ENCODE results near the gene EFCC1.

Gene EFCC1

DNA sequence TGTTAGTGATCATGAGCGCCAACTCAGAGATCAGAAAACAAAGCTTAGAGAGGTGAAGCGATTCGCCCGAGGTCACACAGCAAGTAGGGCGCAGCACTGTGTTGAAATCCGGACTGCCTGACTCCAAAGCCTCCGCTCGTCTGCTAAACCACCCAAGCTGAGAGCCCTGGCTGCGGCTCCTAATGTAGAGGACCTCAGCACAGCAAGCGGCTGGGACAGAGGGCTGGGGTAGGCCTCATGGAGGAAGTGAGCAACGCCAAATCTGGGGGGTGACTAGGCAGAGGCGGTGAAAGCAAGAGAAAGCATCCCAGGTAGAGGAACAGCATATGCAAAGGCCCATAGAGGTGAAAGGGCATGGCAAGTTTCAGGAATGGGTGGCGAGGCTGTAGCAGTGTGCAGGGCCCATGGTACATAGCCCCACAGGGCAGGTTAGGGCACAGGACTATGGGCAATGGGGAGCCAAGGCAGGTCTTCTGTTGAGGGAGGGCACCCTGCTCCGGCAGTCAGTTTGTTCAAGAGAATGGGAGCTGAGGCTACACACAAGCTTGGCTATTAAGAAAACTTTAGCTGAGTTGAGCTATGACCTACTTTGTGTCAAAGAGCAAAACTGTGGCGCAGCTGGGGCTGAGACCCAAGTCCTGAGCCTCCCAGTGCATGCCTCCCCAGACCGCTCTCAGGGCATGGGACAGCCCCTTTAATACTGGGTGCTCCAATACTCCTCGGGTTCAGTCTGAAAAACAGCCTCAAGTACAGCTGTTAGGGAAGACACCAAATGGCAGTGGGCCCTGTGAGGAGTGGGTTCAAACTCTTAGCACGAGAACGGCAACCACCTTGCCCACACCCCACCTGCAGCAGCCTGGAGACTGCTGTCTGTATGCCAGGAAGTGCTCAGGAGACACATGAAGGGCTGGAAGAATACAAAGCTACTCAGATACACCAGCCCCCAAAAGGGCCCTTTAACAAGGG, 6.2 kb upstream of the EFCC1 start (continued):
- TF ChIP-seq, protein P1, sequence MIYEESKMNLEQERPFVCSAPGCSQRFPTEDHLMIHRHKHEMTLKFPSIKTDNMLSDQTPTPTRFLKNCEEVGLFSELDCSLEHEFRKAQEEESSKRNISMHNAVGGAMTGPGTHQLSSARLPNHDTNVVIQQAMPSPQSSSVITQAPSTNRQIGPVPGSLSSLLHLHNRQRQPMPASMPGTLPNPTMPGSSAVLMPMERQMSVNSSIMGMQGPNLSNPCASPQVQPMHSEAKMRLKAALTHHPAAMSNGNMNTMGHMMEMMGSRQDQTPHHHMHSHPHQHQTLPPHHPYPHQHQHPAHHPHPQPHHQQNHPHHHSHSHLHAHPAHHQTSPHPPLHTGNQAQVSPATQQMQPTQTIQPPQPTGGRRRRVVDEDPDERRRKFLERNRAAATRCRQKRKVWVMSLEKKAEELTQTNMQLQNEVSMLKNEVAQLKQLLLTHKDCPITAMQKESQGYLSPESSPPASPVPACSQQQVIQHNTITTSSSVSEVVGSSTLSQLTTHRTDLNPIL (CRISPR knock-in tag; IDR thresholded peaks at IDR 0.05; ENCODE audit: low read depth): no peak
- TF ChIP-seq, protein P2, sequence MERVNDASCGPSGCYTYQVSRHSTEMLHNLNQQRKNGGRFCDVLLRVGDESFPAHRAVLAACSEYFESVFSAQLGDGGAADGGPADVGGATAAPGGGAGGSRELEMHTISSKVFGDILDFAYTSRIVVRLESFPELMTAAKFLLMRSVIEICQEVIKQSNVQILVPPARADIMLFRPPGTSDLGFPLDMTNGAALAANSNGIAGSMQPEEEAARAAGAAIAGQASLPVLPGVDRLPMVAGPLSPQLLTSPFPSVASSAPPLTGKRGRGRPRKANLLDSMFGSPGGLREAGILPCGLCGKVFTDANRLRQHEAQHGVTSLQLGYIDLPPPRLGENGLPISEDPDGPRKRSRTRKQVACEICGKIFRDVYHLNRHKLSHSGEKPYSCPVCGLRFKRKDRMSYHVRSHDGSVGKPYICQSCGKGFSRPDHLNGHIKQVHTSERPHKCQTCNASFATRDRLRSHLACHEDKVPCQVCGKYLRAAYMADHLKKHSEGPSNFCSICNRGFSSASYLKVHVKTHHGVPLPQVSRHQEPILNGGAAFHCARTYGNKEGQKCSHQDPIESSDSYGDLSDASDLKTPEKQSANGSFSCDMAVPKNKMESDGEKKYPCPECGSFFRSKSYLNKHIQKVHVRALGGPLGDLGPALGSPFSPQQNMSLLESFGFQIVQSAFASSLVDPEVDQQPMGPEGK (CRISPR knock-in tag; IDR thresholded peaks at IDR 0.05; ENCODE audit: borderline replicate concordance): no peak
- TF ChIP-seq PPARA (CRISPR knock-in tag; IDR thresholded peaks at IDR 0.05; ENCODE audit: borderline replicate concordance): no peak
- TF ChIP-seq, protein P3, sequence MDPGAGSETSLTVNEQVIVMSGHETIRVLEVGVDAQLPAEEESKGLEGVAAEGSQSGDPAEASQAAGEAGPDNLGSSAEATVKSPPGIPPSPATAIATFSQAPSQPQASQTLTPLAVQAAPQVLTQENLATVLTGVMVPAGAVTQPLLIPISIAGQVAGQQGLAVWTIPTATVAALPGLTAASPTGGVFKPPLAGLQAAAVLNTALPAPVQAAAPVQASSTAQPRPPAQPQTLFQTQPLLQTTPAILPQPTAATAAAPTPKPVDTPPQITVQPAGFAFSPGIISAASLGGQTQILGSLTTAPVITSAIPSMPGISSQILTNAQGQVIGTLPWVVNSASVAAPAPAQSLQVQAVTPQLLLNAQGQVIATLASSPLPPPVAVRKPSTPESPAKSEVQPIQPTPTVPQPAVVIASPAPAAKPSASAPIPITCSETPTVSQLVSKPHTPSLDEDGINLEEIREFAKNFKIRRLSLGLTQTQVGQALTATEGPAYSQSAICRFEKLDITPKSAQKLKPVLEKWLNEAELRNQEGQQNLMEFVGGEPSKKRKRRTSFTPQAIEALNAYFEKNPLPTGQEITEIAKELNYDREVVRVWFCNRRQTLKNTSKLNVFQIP (CRISPR knock-in tag; IDR thresholded peaks at IDR 0.05; ENCODE audit: borderline replicate concordance, low read depth): no peak

DNA sequence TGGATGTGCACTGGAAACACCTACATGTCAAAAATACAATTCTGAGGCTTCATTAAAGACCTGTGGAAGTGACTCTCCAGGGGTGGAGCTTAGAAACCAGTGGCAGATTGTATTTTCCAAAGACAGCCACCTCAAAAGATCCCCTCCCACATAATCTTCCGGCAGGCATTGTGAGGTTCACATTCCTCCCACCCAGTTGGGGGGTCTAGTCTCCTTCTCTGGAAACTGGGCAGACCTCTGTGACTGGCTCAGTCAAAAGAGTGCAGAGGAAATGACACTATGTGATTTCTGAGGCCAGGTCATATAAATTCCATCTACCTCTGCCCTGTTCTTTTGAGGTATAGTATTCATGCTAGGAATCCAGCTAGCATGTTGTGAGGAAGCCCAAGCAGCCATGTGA, 5.4 kb upstream of the EFCC1 start:
- TF ChIP-seq ZNF8 (CRISPR knock-in tag; IDR thresholded peaks at IDR 0.05) (no peak), ZFP30 (CRISPR knock-in tag; IDR thresholded peaks at IDR 0.05) (no peak), OSR1 (CRISPR knock-in tag; IDR thresholded peaks at IDR 0.05) (no peak), TOX (CRISPR knock-in tag; IDR thresholded peaks at IDR 0.05; ENCODE audit: borderline replicate concordance) (no peak), GLIS3 (CRISPR knock-in tag; IDR thresholded peaks at IDR 0.05) (no peak), ZFP3 (CRISPR knock-in tag; IDR thresholded peaks at IDR 0.05) (no peak), RARB (CRISPR knock-in tag; IDR thresholded peaks at IDR 0.05) (no peak), ZNF70 (CRISPR knock-in tag; IDR thresholded peaks at IDR 0.05) (no peak), TCF4 (CRISPR knock-in tag; IDR thresholded peaks at IDR 0.05; ENCODE audit: borderline replicate concordance) (no peak), SNAI2 (CRISPR knock-in tag; IDR thresholded peaks at IDR 0.05) (no peak), ZNF565 (CRISPR knock-in tag; conservative IDR thresholded peaks at IDR 0.05; ENCODE audit: low read depth) (no peak), BACH2 (CRISPR knock-in tag; IDR thresholded peaks at IDR 0.05; ENCODE audit: borderline replicate concordance) (no peak), ARNTL (CRISPR knock-in tag; IDR thresholded peaks at IDR 0.05; ENCODE audit: borderline replicate concordance, low read depth) (no peak)
- TF ChIP-seq, protein P4, sequence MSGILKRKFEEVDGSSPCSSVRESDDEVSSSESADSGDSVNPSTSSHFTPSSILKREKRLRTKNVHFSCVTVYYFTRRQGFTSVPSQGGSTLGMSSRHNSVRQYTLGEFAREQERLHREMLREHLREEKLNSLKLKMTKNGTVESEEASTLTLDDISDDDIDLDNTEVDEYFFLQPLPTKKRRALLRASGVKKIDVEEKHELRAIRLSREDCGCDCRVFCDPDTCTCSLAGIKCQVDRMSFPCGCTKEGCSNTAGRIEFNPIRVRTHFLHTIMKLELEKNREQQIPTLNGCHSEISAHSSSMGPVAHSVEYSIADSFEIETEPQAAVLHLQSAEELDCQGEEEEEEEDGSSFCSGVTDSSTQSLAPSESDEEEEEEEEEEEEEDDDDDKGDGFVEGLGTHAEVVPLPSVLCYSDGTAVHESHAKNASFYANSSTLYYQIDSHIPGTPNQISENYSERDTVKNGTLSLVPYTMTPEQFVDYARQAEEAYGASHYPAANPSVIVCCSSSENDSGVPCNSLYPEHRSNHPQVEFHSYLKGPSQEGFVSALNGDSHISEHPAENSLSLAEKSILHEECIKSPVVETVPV (CRISPR knock-in tag; IDR thresholded peaks at IDR 0.05): no peak
- TF ChIP-seq, protein P5, sequence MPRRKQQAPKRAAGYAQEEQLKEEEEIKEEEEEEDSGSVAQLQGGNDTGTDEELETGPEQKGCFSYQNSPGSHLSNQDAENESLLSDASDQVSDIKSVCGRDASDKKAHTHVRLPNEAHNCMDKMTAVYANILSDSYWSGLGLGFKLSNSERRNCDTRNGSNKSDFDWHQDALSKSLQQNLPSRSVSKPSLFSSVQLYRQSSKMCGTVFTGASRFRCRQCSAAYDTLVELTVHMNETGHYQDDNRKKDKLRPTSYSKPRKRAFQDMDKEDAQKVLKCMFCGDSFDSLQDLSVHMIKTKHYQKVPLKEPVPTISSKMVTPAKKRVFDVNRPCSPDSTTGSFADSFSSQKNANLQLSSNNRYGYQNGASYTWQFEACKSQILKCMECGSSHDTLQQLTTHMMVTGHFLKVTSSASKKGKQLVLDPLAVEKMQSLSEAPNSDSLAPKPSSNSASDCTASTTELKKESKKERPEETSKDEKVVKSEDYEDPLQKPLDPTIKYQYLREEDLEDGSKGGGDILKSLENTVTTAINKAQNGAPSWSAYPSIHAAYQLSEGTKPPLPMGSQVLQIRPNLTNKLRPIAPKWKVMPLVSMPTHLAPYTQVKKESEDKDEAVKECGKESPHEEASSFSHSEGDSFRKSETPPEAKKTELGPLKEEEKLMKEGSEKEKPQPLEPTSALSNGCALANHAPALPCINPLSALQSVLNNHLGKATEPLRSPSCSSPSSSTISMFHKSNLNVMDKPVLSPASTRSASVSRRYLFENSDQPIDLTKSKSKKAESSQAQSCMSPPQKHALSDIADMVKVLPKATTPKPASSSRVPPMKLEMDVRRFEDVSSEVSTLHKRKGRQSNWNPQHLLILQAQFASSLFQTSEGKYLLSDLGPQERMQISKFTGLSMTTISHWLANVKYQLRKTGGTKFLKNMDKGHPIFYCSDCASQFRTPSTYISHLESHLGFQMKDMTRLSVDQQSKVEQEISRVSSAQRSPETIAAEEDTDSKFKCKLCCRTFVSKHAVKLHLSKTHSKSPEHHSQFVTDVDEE (CRISPR knock-in tag; IDR thresholded peaks at IDR 0.05): no peak
- TF ChIP-seq, protein P3 (CRISPR knock-in tag; IDR thresholded peaks at IDR 0.05; ENCODE audit: borderline replicate concordance, low read depth): no peak
- TF ChIP-seq, protein P2 (CRISPR knock-in tag; IDR thresholded peaks at IDR 0.05; ENCODE audit: borderline replicate concordance): no peak
- TF ChIP-seq, protein P1 (CRISPR knock-in tag; IDR thresholded peaks at IDR 0.05; ENCODE audit: low read depth): no peak
- ATAC-seq: no peak

All from SK-N-SH treated with all-trans-retinoic acid at 6 μM for 48 hours (cell line).